Endodermal cell (in vitro differentiated cells): Measurements from ENCODE around the gene CD59. TPM values are rescaled to one million over a fixed set of nuclear protein-coding genes. Genes with fewer than 3 reads are reported as not detected.

Source experiments
- DNase-seq: peaks from one replicate; pipeline ENCODE4 v3.0.0-alpha.2; 2017
- H3K27ac ChIP-seq: 2 replicates; pipeline ENCODE4 v1.5.1; 2013; ENCODE audit warnings: mild to moderate bottlenecking, low read depth, low read length, moderate library complexity
- H3K27me3 ChIP-seq: 2 replicates; pipeline ENCODE4 v1.6.1; 2013; ENCODE audit warnings: mild to moderate bottlenecking, low read length, moderate library complexity; ENCODE audit not compliant: insufficient read depth, control insufficient read depth, poor library complexity, severe bottlenecking
- H3K36me3 ChIP-seq: 2 replicates; pipeline ENCODE4 v1.7.0; 2013; ENCODE audit warnings: mild to moderate bottlenecking, low read length, moderate library complexity; ENCODE audit not compliant: control insufficient read depth, insufficient read depth
- H3K4me1 ChIP-seq: one replicate; pipeline ENCODE4 v1.7.0; 2013; ENCODE audit warnings: low read length; ENCODE audit not compliant: control insufficient read depth, insufficient read depth
- H3K4me3 ChIP-seq: 2 replicates; pipeline ENCODE4 v1.5.1; 2013; ENCODE audit warnings: mild to moderate bottlenecking, low read length, moderate library complexity
- H3K9ac ChIP-seq: 2 replicates; pipeline ENCODE4 v1.6.1; 2013; ENCODE audit warnings: mild to moderate bottlenecking, low read length, moderate library complexity; ENCODE audit not compliant: poor library complexity, severe bottlenecking; ENCODE audit errors: extremely low read depth
- H3K9me3 ChIP-seq: 2 replicates; pipeline ENCODE4 v1.6.1; 2013; ENCODE audit warnings: mild to moderate bottlenecking, low read length, moderate library complexity; ENCODE audit not compliant: control insufficient read depth
- H3K27ac Mint-ChIP-seq: 2 replicates; pipeline ENCODE4 v1.8.0; 2020; ENCODE audit warnings: mixed read lengths
- H3K27me3 Mint-ChIP-seq: 2 replicates; pipeline ENCODE4 v1.8.0; 2021; ENCODE audit warnings: mild to moderate bottlenecking, mixed read lengths; ENCODE audit not compliant: insufficient read depth
- H3K36me3 Mint-ChIP-seq: 2 replicates; pipeline ENCODE4 v1.8.0; 2020; ENCODE audit warnings: low read depth, mixed read lengths
- H3K4me1 Mint-ChIP-seq: 2 replicates; pipeline ENCODE4 v1.8.0; 2020; ENCODE audit warnings: mixed read lengths
- H3K4me3 Mint-ChIP-seq: 2 replicates; pipeline ENCODE4 v1.8.0; 2020; ENCODE audit warnings: mild to moderate bottlenecking, moderate library complexity, mixed read lengths
- H3K9me3 Mint-ChIP-seq: 2 replicates; pipeline ENCODE4 v1.8.0; 2020; ENCODE audit warnings: mild to moderate bottlenecking, mixed read lengths
- CTCF ChIP-seq: fragments of 200-600 bp; sonication (generic); conservative IDR thresholded peaks from 2 replicates; pipeline ENCODE4 v1.5.0; 2021; ENCODE audit warnings: antibody characterized with exemption, mild to moderate bottlenecking
- WGBS, 2 experiments: methylation state at CpG; one replicate each; pipeline versions ENCODE4 v1.1.5 to v1.1.7; 2013; ENCODE audit warnings: missing lambda C conversion rate in 2 of 2, mixed read lengths in 1 of 2; ENCODE audit not compliant: insufficient coverage in 1 of 2, insufficient read length in 1 of 2; 5-methylcytosine and 5-hydroxymethylcytosine counted together
- total RNA-seq, 2 donors: library from RNA; stranded (reverse); fragmentation: NEBNext Ultra II Directional in 1 of 2; extraction: Animal tissue kit (Norgen Biotek cat#: 25700) in 1 of 2; gene quantifications; 2 replicates in 1 of 2; 3 replicates in 1 of 2; pipeline ENCODE4 v1.2.1, GENCODE V29; 2021

The CD59 gene
- total RNA-seq, 2 donors from 2014 or later, result 111 to 142 TPM

- no peaks in the 10 kb centered on the region for H3K9me3 Mint-ChIP-seq
- WGBS, 2 experiments, result 93 to 100% methylated on average over 1 to 7 of the region's 7 CpGs
- H3K27me3 Mint-ChIP-seq, result peaks cover 2% of the 10 kb centered on the region
- TF ChIP-seq CTCF, result no peak
- H3K9me3 ChIP-seq, result no peaks in the 10 kb centered on the region
- H3K4me3 Mint-ChIP-seq, result no peak overlapping the region
- H3K27ac Mint-ChIP-seq, result no peak overlapping the region
- no peak for DNase-seq
- no peaks in the 10 kb centered on the region for H3K36me3 ChIP-seq
- no peak overlapping the region for H3K4me3 ChIP-seq
- H3K27ac ChIP-seq, result no peak overlapping the region
- H3K4me1 Mint-ChIP-seq, result peaks cover 6% of the 10 kb centered on the region
- H3K27me3 ChIP-seq, result no peaks in the 10 kb centered on the region
- H3K4me1 ChIP-seq, result no peaks in the 10 kb centered on the region
- no peaks in the 10 kb centered on the region for H3K36me3 Mint-ChIP-seq
- H3K9ac ChIP-seq, result no peak overlapping the region
Observed at GRCh38 chr11:33656768-33657167, 79.5 kb downstream of the CD59 start.

GRCh38 chr11:33655842-33656600 lies 80.2 kb downstream of the CD59 start:
- no peaks in the 10 kb centered on the region for H3K36me3 ChIP-seq
- TF ChIP-seq CTCF, result no peak
- no peaks in the 10 kb centered on the region for H3K36me3 Mint-ChIP-seq
- no peak overlapping the region for H3K4me3 Mint-ChIP-seq
- H3K9me3 ChIP-seq, result no peaks in the 10 kb centered on the region
- no peak overlapping the region for H3K9ac ChIP-seq
- DNase-seq, result no peak
- no peak overlapping the region for H3K27ac ChIP-seq
- peaks cover 6% of the 10 kb centered on the region for H3K4me1 Mint-ChIP-seq
- no peaks in the 10 kb centered on the region for H3K4me1 ChIP-seq
- peaks cover 2% of the 10 kb centered on the region for H3K27me3 Mint-ChIP-seq
- no peak overlapping the region for H3K4me3 ChIP-seq
- no peaks in the 10 kb centered on the region for H3K9me3 Mint-ChIP-seq
- no peaks in the 10 kb centered on the region for H3K27me3 ChIP-seq
- 94 to 96% methylated on average over 11 of the region's 11 CpGs for WGBS, 2 experiments
- no peak overlapping the region for H3K27ac Mint-ChIP-seq

- Histone ChIP-seq H3K4me3 (no peak overlapping the region), H3K9me3 (no peaks in the 10 kb centered on the region), H3K9ac (no peak overlapping the region), H3K36me3 (no peaks in the 10 kb centered on the region), H3K4me1 (no peaks in the 10 kb centered on the region), H3K27ac (no peak overlapping the region), H3K27me3 (no peaks in the 10 kb centered on the region)
- H3K27ac Mint-ChIP-seq, result no peak overlapping the region
- no peak overlapping the region for H3K4me3 Mint-ChIP-seq
- no peaks in the 10 kb centered on the region for H3K36me3 Mint-ChIP-seq
- H3K27me3 Mint-ChIP-seq, result peaks cover 2% of the 10 kb centered on the region
- no peak for TF ChIP-seq CTCF
- 96% methylated on average over 6 of the region's 6 CpGs; no CpG with 5 or more reads in 1 of the 2 experiments for WGBS, 2 experiments
- peaks cover 6% of the 10 kb centered on the region for H3K4me1 Mint-ChIP-seq
- no peak for DNase-seq
- H3K9me3 Mint-ChIP-seq, result no peaks in the 10 kb centered on the region
Observed at GRCh38 chr11:33654594-33654993, 81.6 kb downstream of the CD59 start.

Other genes with a start within 250 kb of the CD59 start
- 1 to 10 TPM in 1 of 2 donors, not detected in 1; 1.0 TPM for gene C11orf91, start 35.6 kb downstream of the CD59 start, total RNA-seq
- gene FBXO3, start 38.1 kb upstream of the CD59 start, total RNA-seq, result 10 to 100 TPM; 12.8 to 15.0 TPM
- gene LMO2, start 155.7 kb upstream of the CD59 start, total RNA-seq, result 1 to 10 TPM; 1.1 to 1.2 TPM